ENCODE results near the gene DOCK2.
A peak's percentile ranks its signal among the peaks of the same experiment; 100 is the strongest.

Gene DOCK2

GRCh38 chr5:169917500-169917899, 280.4 kb downstream of the DOCK2 start:
- H3K4me3 ChIP-seq (ENCODE audit: low read depth, low read length): no peak overlapping the region
- ChIA-PET CTCF (no interaction called here), POLR2A (no interaction called here)
- no peak for TF ChIP-seq GLI2 (tag by site-specific recombination; IDR thresholded peaks at IDR 0.05; ENCODE audit: borderline replicate concordance, low read depth)
- TF ChIP-seq KLF8 (tag by site-specific recombination; IDR thresholded peaks at IDR 0.05): no peak
- TF ChIP-seq SP7 (tag by site-specific recombination; IDR thresholded peaks at IDR 0.05): peak; percentile 72
- peak; percentile 26; the same call in 1 of the 2 replicates for TF ChIP-seq PRDM6 (tag by site-specific recombination; IDR thresholded peaks at IDR 0.05)
- no peak for TF ChIP-seq ZNF148 (tag by site-specific recombination; IDR thresholded peaks at IDR 0.05; ENCODE audit: borderline replicate concordance)
- TF ChIP-seq ZNF404 (tag by site-specific recombination; IDR thresholded peaks at IDR 0.05): no peak
- TF ChIP-seq GFI1B (tag by site-specific recombination; IDR thresholded peaks at IDR 0.05): no peak
- 0 out of 2 replicates have a peak, but pooled peaks have one; percentile 35 for TF ChIP-seq PRDM10 (tag by site-specific recombination; IDR thresholded peaks at IDR 0.05)
- no peaks in the 10 kb centered on the region for H3K36me3 ChIP-seq (ENCODE audit: control insufficient read depth in 2 of 2, insufficient read depth in 1 of 2, low read length in 2 of 2)
- no peaks in the 10 kb centered on the region for H3K4me1 ChIP-seq (ENCODE audit: control insufficient read depth, insufficient read depth, low read length)
- no peak overlapping the region for H3K27ac ChIP-seq (ENCODE audit: extremely low read depth, low read depth, low read length)
- H3K9me3 ChIP-seq (ENCODE audit: control insufficient read depth, insufficient read depth, low read depth, low read length): no peaks in the 10 kb centered on the region

GRCh38 chr5:169918228-169918627, 281.2 kb downstream of the DOCK2 start:
- no peaks in the 10 kb centered on the region for H3K36me3 ChIP-seq (ENCODE audit: control insufficient read depth in 2 of 2, insufficient read depth in 1 of 2, low read length in 2 of 2)
- no peak overlapping the region for H3K27ac ChIP-seq (ENCODE audit: extremely low read depth, low read depth, low read length)
- H3K9me3 ChIP-seq (ENCODE audit: control insufficient read depth, insufficient read depth, low read depth, low read length): no peaks in the 10 kb centered on the region
- no peak overlapping the region for H3K4me3 ChIP-seq (ENCODE audit: low read depth, low read length)
- H3K4me1 ChIP-seq (ENCODE audit: control insufficient read depth, insufficient read depth, low read length): no peaks in the 10 kb centered on the region
- CTCF ChIA-PET: no interaction called here
- POLR2A ChIA-PET: no interaction called here
- TF ChIP-seq ZNF777 (tag by site-specific recombination; IDR thresholded peaks at IDR 0.05; ENCODE audit: borderline replicate concordance) (no peak), ZNF707 (tag by site-specific recombination; IDR thresholded peaks at IDR 0.05) (no peak), ZNF157 (tag by site-specific recombination; IDR thresholded peaks at IDR 0.05) (no peak), ZIC2 (tag by site-specific recombination; IDR thresholded peaks at IDR 0.05) (no peak), ZNF561 (tag by site-specific recombination; IDR thresholded peaks at IDR 0.05; ENCODE audit: borderline replicate concordance) (no peak), PRDM6 (tag by site-specific recombination; IDR thresholded peaks at IDR 0.05) (no peak), ZSCAN4 (tag by site-specific recombination; IDR thresholded peaks at IDR 0.05) (no peak), ZNF530 (tag by site-specific recombination; IDR thresholded peaks at IDR 0.05; ENCODE audit: low read depth) (no peak), ZNF148 (tag by site-specific recombination; IDR thresholded peaks at IDR 0.05; ENCODE audit: borderline replicate concordance) (no peak), GLIS1 (tag by site-specific recombination; IDR thresholded peaks at IDR 0.05) (no peak), EGR2 (tag by site-specific recombination; IDR thresholded peaks at IDR 0.05; ENCODE audit: low read depth) (no peak)

All from HEK293 (cell line).